HEK293T (cell line): Measurements from ENCODE around the gene FAM168A.

Source experiments
- BHLHE40 ChIP-seq: fragments of 450-650 bp; IDR thresholded peaks from 2 replicates; pipeline ENCODE4 v1.6.1; 2016; ENCODE audit warnings: mild to moderate bottlenecking, moderate library complexity, borderline replicate concordance
- ELF4 ChIP-seq: fragments of 450-650 bp; IDR thresholded peaks from 2 replicates; pipeline ENCODE4 v1.6.1; 2017; ENCODE audit warnings: antibody characterized with exemption
- FOXA1 ChIP-seq: fragments of 450-650 bp; IDR thresholded peaks from 2 replicates; pipeline ENCODE4 v1.6.1; 2016; ENCODE audit warnings: mild to moderate bottlenecking
- L3MBTL2 ChIP-seq: fragments of 450-650 bp; conservative IDR thresholded peaks from 2 replicates; pipeline ENCODE4 v1.6.1; 2016; ENCODE audit warnings: mild to moderate bottlenecking
- TARDBP ChIP-seq: fragments of 450-650 bp; IDR thresholded peaks from 2 replicates; pipeline ENCODE4 v1.6.1; 2016

GRCh38 chr11:73509188-73509587, 88.7 kb downstream of the FAM168A start:
- TF ChIP-seq ELF4 (no peak), TARDBP (no peak), L3MBTL2 (no peak), BHLHE40 (no peak), FOXA1 (no peak)
